Chondrocyte (in vitro differentiated cells): ENCODE data around the gene CCHCR1. TPM values are rescaled to one million over a fixed set of nuclear protein-coding genes. Genes with fewer than 3 reads are reported as not detected.
"Not testable (repeated sequence)": the region's sequence is repeated elsewhere in the genome, so short reads cannot be mapped to it uniquely, and the experiment has no call there.

Experiments
- DNase-seq: peaks from one replicate; pipeline ENCODE4 v3.0.0; 2021; ENCODE audit warnings: mixed read lengths, low spot score
- H3K27ac Mint-ChIP-seq: one replicate; pipeline ENCODE4 v1.8.0; 2021; ENCODE audit warnings: mild to moderate bottlenecking, moderate library complexity, mixed read lengths; ENCODE audit not compliant: unreplicated experiment
- H3K27me3 Mint-ChIP-seq: 2 replicates; pipeline ENCODE4 v1.8.0; 2021; ENCODE audit warnings: low read depth, mixed read lengths
- H3K36me3 Mint-ChIP-seq: 2 replicates; pipeline ENCODE4 v1.8.0; 2021; ENCODE audit warnings: low read depth, mixed read lengths
- H3K4me1 Mint-ChIP-seq: 2 replicates; pipeline ENCODE4 v1.8.0; 2021; ENCODE audit warnings: low read depth, mild to moderate bottlenecking, mixed read lengths
- H3K4me3 Mint-ChIP-seq: one replicate; pipeline ENCODE4 v1.8.0; 2021; ENCODE audit warnings: mild to moderate bottlenecking, moderate library complexity, mixed read lengths; ENCODE audit not compliant: unreplicated experiment
- H3K9me3 Mint-ChIP-seq: 2 replicates; pipeline ENCODE4 v1.8.0; 2021; ENCODE audit warnings: low read depth, mixed read lengths
- CTCF ChIP-seq: fragments of 200-600 bp; sonication (generic); IDR thresholded peaks from 2 replicates; pipeline ENCODE4 v1.5.0; 2021; ENCODE audit warnings: antibody characterized with exemption, mild to moderate bottlenecking, moderate library complexity
- total RNA-seq: library from RNA; stranded (reverse); gene quantifications from 3 replicates; pipeline ENCODE4 v1.2.1, GENCODE V29; 2021

The CCHCR1 gene
- total RNA-seq, 1 donor from 2014 or later, result 13.4 TPM

- TF ChIP-seq CTCF, result no peak
- no peaks in the 10 kb centered on the region for H3K9me3 Mint-ChIP-seq
- no peak for DNase-seq
- no peak overlapping the region for H3K27ac Mint-ChIP-seq
- no peaks in the 10 kb centered on the region for H3K27me3 Mint-ChIP-seq
- H3K4me1 Mint-ChIP-seq, result peaks cover 6% of the 10 kb centered on the region
- H3K4me3 Mint-ChIP-seq, result no peak overlapping the region
- no peaks in the 10 kb centered on the region for H3K36me3 Mint-ChIP-seq
Observed at GRCh38 chr6:31171931-31172905, 14.6 kb upstream of the CCHCR1 start.

GRCh38 chr6:31170987-31171671 is 13.5 kb upstream of the CCHCR1 start:
- no peaks in the 10 kb centered on the region for H3K9me3 Mint-ChIP-seq
- H3K36me3 Mint-ChIP-seq, result no peaks in the 10 kb centered on the region
- peaks cover 5% of the 10 kb centered on the region for H3K4me1 Mint-ChIP-seq
- H3K27ac Mint-ChIP-seq, result no peak overlapping the region
- no peaks in the 10 kb centered on the region for H3K27me3 Mint-ChIP-seq
- peak; percentile 11 for DNase-seq
- no peak overlapping the region for H3K4me3 Mint-ChIP-seq
- no peak for TF ChIP-seq CTCF

- Mint-ChIP-seq H3K4me1 (no peaks in the 10 kb centered on the region), H3K4me3 (no peak within 1 kb of the TSS), H3K27me3 (no peaks in the 10 kb centered on the region), H3K36me3 (no peaks in the 10 kb centered on the region), H3K27ac (no peak within 1 kb of the TSS), H3K9me3 (no peaks in the 10 kb centered on the region)
- TF ChIP-seq CTCF, result no peak
- DNase-seq, result peak; percentile 49
Observed at GRCh38 chr6:31170600-31170881, 12.9 kb upstream of the CCHCR1 start, which contains the start of gene POU5F1. TSS of gene POU5F1 (minus strand) at chr6:31170682. CDS start at chr6:31170620, 62 bp downstream.

- H3K36me3 Mint-ChIP-seq, result not testable (repeated sequence)
Observed at GRCh38 chr6:31169858-31170599, 12.4 kb upstream of the CCHCR1 start.

GRCh38 chr6:31169123-31169857 is 11.7 kb upstream of the CCHCR1 start:
- H3K4me1 Mint-ChIP-seq, result no peaks in the 10 kb centered on the region
- H3K36me3 Mint-ChIP-seq, result no peaks in the 10 kb centered on the region
- no peak for TF ChIP-seq CTCF
- no peak for DNase-seq
- no peak overlapping the region for H3K27ac Mint-ChIP-seq
- H3K4me3 Mint-ChIP-seq, result no peak overlapping the region
- no peaks in the 10 kb centered on the region for H3K9me3 Mint-ChIP-seq
- no peaks in the 10 kb centered on the region for H3K27me3 Mint-ChIP-seq

More at GRCh38 chr6:31169858-31170599, 12.4 kb upstream of the CCHCR1 start:
- not testable (repeated sequence) for H3K9me3 Mint-ChIP-seq, H3K27me3 Mint-ChIP-seq, H3K27ac Mint-ChIP-seq, H3K4me1 Mint-ChIP-seq, H3K4me3 Mint-ChIP-seq
- peak; percentile 87 for DNase-seq
